HEK293 (cell line): ENCODE measurements around the gene TRMU.

Experiments used
- CTCF ChIA-PET: fragments of 350-600 bp; formaldehyde crosslinking; extraction: SDS; loops from one replicate; lab custom pipeline; 2021; ENCODE audit warnings: antibody characterized with exemption; lab: Yijun Ruan, JAX
- POLR2A ChIA-PET: fragments of 300-600 bp; formaldehyde crosslinking; extraction: SDS; loops from one replicate; lab custom pipeline; 2020; ENCODE audit warnings: antibody characterized with exemption, inconsistent platforms; lab: Yijun Ruan, JAX
- H3K27ac ChIP-seq: fragments of 200-500 bp; sonication (Bioruptor generic); 2 replicates; pipeline ENCODE4 v1.5.1; 2014; ENCODE audit warnings: low read depth, low read length, control low read depth, inconsistent platforms; ENCODE audit errors: extremely low read depth
- H3K36me3 ChIP-seq, 2 experiments: fragments of 200-500 bp in 1 of 2; sonication (Bioruptor generic) in 1 of 2; 1 replicate in 1 of 2; 2 replicates in 1 of 2; pipeline ENCODE4 v1.5.1; 2014 to 2017; ENCODE audit warnings: inconsistent platforms in 2 of 2, low read length in 2 of 2; ENCODE audit not compliant: control insufficient read depth in 2 of 2, insufficient read depth in 1 of 2
- H3K4me1 ChIP-seq: fragments of 200-500 bp; sonication (Bioruptor generic); 2 replicates; pipeline ENCODE4 v1.5.1; 2014; ENCODE audit warnings: mild to moderate bottlenecking, low read length, inconsistent platforms; ENCODE audit not compliant: control insufficient read depth, insufficient read depth
- H3K4me3 ChIP-seq: 2 replicates; pipeline ENCODE4 v1.5.1; 2011; ENCODE audit warnings: low read depth, mild to moderate bottlenecking, control low read depth, low read length, moderate library complexity
- H3K9me3 ChIP-seq: fragments of 200-500 bp; sonication (Bioruptor generic); 2 replicates; pipeline ENCODE4 v1.5.1; 2014; ENCODE audit warnings: low read depth, low read length, inconsistent platforms; ENCODE audit not compliant: control insufficient read depth, insufficient read depth
- BCL11B ChIP-seq: fragments of 450-650 bp; formaldehyde crosslinking; IDR thresholded peaks from 2 replicates; pipeline ENCODE4 v1.5.1; 2016; ENCODE audit warnings: low read depth, missing biosample characterization, missing genetic modification characterization
- BCL6B ChIP-seq: fragments of 450-650 bp; formaldehyde crosslinking; IDR thresholded peaks from 2 replicates; pipeline ENCODE4 v1.5.1; 2017; ENCODE audit warnings: missing biosample characterization, missing genetic modification characterization
- FEZF1 ChIP-seq: fragments of 450-650 bp; formaldehyde crosslinking; IDR thresholded peaks from 2 replicates; pipeline ENCODE4 v1.5.1; 2016; ENCODE audit warnings: missing biosample characterization, missing genetic modification characterization
- GFI1B ChIP-seq: fragments of 450-650 bp; formaldehyde crosslinking; IDR thresholded peaks from 2 replicates; pipeline ENCODE4 v1.5.1; 2016; ENCODE audit warnings: missing biosample characterization, missing genetic modification characterization
- KLF9 ChIP-seq: fragments of 450-650 bp; formaldehyde crosslinking; IDR thresholded peaks from 2 replicates; pipeline ENCODE4 v1.5.1; 2016; ENCODE audit warnings: missing biosample characterization, missing genetic modification characterization, low read depth
- PRDM2 ChIP-seq: fragments of 450-650 bp; formaldehyde crosslinking; IDR thresholded peaks from 2 replicates; pipeline ENCODE4 v1.5.1; 2016; ENCODE audit warnings: missing biosample characterization, missing genetic modification characterization, borderline replicate concordance
- REST ChIP-seq: fragments of 450-650 bp; formaldehyde crosslinking; IDR thresholded peaks from 2 replicates; pipeline ENCODE4 v1.5.1; 2016; ENCODE audit warnings: missing biosample characterization, missing genetic modification characterization
- TRIM28 ChIP-seq: IDR thresholded peaks from 2 replicates; pipeline ENCODE4 v1.6.1; 2011; ENCODE audit warnings: low read length, control low read depth, borderline replicate concordance
- ZFP41 ChIP-seq: fragments of 450-650 bp; formaldehyde crosslinking; IDR thresholded peaks from 2 replicates; pipeline ENCODE4 v1.5.1; 2016; ENCODE audit warnings: missing biosample characterization, missing genetic modification characterization, borderline replicate concordance
- ZNF18 ChIP-seq: fragments of 450-650 bp; formaldehyde crosslinking; IDR thresholded peaks from 2 replicates; pipeline ENCODE4 v1.5.1; 2016; ENCODE audit warnings: missing biosample characterization, missing genetic modification characterization
- ZNF280D ChIP-seq: fragments of 450-650 bp; formaldehyde crosslinking; IDR thresholded peaks from 2 replicates; pipeline ENCODE4 v1.5.1; 2016; ENCODE audit warnings: missing biosample characterization, missing genetic modification characterization
- ZNF341 ChIP-seq: fragments of 450-650 bp; formaldehyde crosslinking; IDR thresholded peaks from 2 replicates; pipeline ENCODE4; 2016; ENCODE audit warnings: low read depth, missing biosample characterization, missing genetic modification characterization
- ZNF391 ChIP-seq: fragments of 450-650 bp; formaldehyde crosslinking; IDR thresholded peaks from 2 replicates; pipeline ENCODE4 v1.5.1; 2016; ENCODE audit warnings: low read depth, missing biosample characterization, missing genetic modification characterization, borderline replicate concordance
- ZNF404 ChIP-seq: fragments of 450-650 bp; formaldehyde crosslinking; IDR thresholded peaks from 2 replicates; pipeline ENCODE4 v1.5.1; 2017; ENCODE audit warnings: missing biosample characterization, missing genetic modification characterization
- ZNF416 ChIP-seq: fragments of 450-650 bp; formaldehyde crosslinking; IDR thresholded peaks from 2 replicates; pipeline ENCODE4 v1.5.1; 2016; ENCODE audit warnings: missing biosample characterization, missing genetic modification characterization
- ZNF621 ChIP-seq: fragments of 450-650 bp; formaldehyde crosslinking; IDR thresholded peaks from 2 replicates; pipeline ENCODE4 v1.5.1; 2017; ENCODE audit warnings: missing biosample characterization, missing genetic modification characterization
- ZNF639 ChIP-seq: fragments of 450-650 bp; formaldehyde crosslinking; IDR thresholded peaks from 2 replicates; pipeline ENCODE4 v1.5.1; 2016; ENCODE audit warnings: missing biosample characterization, missing genetic modification characterization
- ZNF658 ChIP-seq: fragments of 450-650 bp; formaldehyde crosslinking; IDR thresholded peaks from 2 replicates; pipeline ENCODE4; 2016; ENCODE audit warnings: missing biosample characterization, missing genetic modification characterization

Gene TRMU

GRCh38 chr22:46387748-46388147, 52.2 kb downstream of the TRMU start:
- ChIA-PET CTCF (interaction anchor here (1.0 kb wide), 1 partner anchor 20 kb away, joined by 3 read pairs; no protein-coding TSS in a partner anchor), POLR2A (no interaction called here)
- Histone ChIP-seq H3K4me3 (no peak overlapping the region), H3K27ac (no peak overlapping the region), H3K4me1 (no peaks in the 10 kb centered on the region), H3K9me3 (no peaks in the 10 kb centered on the region), H3K36me3 (peaks cover 3 to 8% of the 10 kb centered on the region in 2 experiments; a peak in 2 of 3 replicates)
- TF ChIP-seq ZNF341 = no peak
- no peak for TF ChIP-seq ZNF391 (tag by site-specific recombination)
- TF ChIP-seq ZNF18 (tag by site-specific recombination) = no peak
- no peak for TF ChIP-seq TRIM28
- TF ChIP-seq KLF9 = no peak
- no peak for TF ChIP-seq BCL11B (tag by site-specific recombination)
- no peak for TF ChIP-seq ZNF639 (tag by site-specific recombination)
- TF ChIP-seq ZNF416 (tag by site-specific recombination) = no peak

GRCh38 chr22:46388647-46389046, 53.1 kb downstream of the TRMU start:
- ChIA-PET CTCF (no interaction called here), POLR2A (no interaction called here)
- no peaks in the 10 kb centered on the region for H3K9me3 ChIP-seq
- no peak overlapping the region for H3K4me3 ChIP-seq
- peaks cover 3 to 13% of the 10 kb centered on the region in 2 experiments; a peak in 2 of 3 replicates for H3K36me3 ChIP-seq
- no peak overlapping the region for H3K27ac ChIP-seq
- no peaks in the 10 kb centered on the region for H3K4me1 ChIP-seq
- no peak for TF ChIP-seq ZNF280D
- no peak for TF ChIP-seq GFI1B (tag by site-specific recombination)
- no peak for TF ChIP-seq REST (tag by site-specific recombination)
- TF ChIP-seq PRDM2 (tag by site-specific recombination) = no peak
- TF ChIP-seq ZNF658 = no peak
- TF ChIP-seq ZNF621 (tag by site-specific recombination) = no peak
- no peak for TF ChIP-seq BCL6B (tag by site-specific recombination)
- TF ChIP-seq ZNF404 (tag by site-specific recombination) = no peak
- no peak for TF ChIP-seq ZFP41 (tag by site-specific recombination)
- TF ChIP-seq FEZF1 (tag by site-specific recombination) = no peak
